ENCODE measurements around the gene UBTF. TPM values are rescaled to one million over a fixed set of nuclear protein-coding genes. Genes with fewer than 3 reads are reported as not detected.
"Not testable (repeated sequence)": the region's sequence is repeated elsewhere in the genome, so short reads cannot be mapped to it uniquely, and the experiment has no call there.

The UBTF gene
- total RNA-seq, 2 donors from 2014 or later, result 121 to 140 TPM

GRCh38 chr17:44256671-44257070, 37.2 kb upstream of the UBTF start:
- DNase-seq (no peak), ATAC-seq (no peak)
- peaks cover 5% of the 10 kb centered on the region for H3K27me3 Mint-ChIP-seq
- no peak overlapping the region for H3K27ac Mint-ChIP-seq
- no peaks in the 10 kb centered on the region for H3K9me3 ChIP-seq (ENCODE audit: control insufficient read depth, low read length, poor library complexity, severe bottlenecking)
- H3K4me3 Mint-ChIP-seq, result no peak overlapping the region
- H3K4me1 Mint-ChIP-seq, result no peaks in the 10 kb centered on the region
- H3K36me3 Mint-ChIP-seq (ENCODE audit: low read depth), result no peaks in the 10 kb centered on the region

- H3K9me3 ChIP-seq (ENCODE audit: control insufficient read depth, low read length, poor library complexity, severe bottlenecking), result no peaks in the 10 kb centered on the region
- no peaks in the 10 kb centered on the region for H3K4me1 Mint-ChIP-seq
- H3K36me3 Mint-ChIP-seq (ENCODE audit: low read depth), result no peaks in the 10 kb centered on the region
- DNase-seq, result no peak
- no peak overlapping the region for H3K27ac Mint-ChIP-seq
- no peak for ATAC-seq
- H3K27me3 Mint-ChIP-seq, result peaks cover 5% of the 10 kb centered on the region
- H3K4me3 Mint-ChIP-seq, result no peak overlapping the region
These were observed 36.4 kb upstream of the UBTF start for GRCh38 chr17:44255915-44256314.

GRCh38 chr17:44254361-44255095, 35.1 kb upstream of the UBTF start:
- DNase-seq, result no peak
- H3K27me3 Mint-ChIP-seq, result peaks cover 5% of the 10 kb centered on the region
- H3K4me3 Mint-ChIP-seq, result no peak overlapping the region
- no peak overlapping the region for H3K27ac Mint-ChIP-seq
- no peaks in the 10 kb centered on the region for H3K4me1 Mint-ChIP-seq
- no peaks in the 10 kb centered on the region for H3K9me3 ChIP-seq (ENCODE audit: control insufficient read depth, low read length, poor library complexity, severe bottlenecking)
- ATAC-seq, result no peak
- no peaks in the 10 kb centered on the region for H3K36me3 Mint-ChIP-seq (ENCODE audit: low read depth)

- H3K4me3 Mint-ChIP-seq, result no peak overlapping the region
- H3K36me3 Mint-ChIP-seq (ENCODE audit: low read depth), result no peaks in the 10 kb centered on the region
- H3K4me1 Mint-ChIP-seq, result no peaks in the 10 kb centered on the region
- no peak for ATAC-seq
- H3K9me3 ChIP-seq (ENCODE audit: control insufficient read depth, low read length, poor library complexity, severe bottlenecking), result no peaks in the 10 kb centered on the region
- peaks cover 5% of the 10 kb centered on the region for H3K27me3 Mint-ChIP-seq
- no peak overlapping the region for H3K27ac Mint-ChIP-seq
- DNase-seq, result no peak
These were observed 33.5 kb upstream of the UBTF start for GRCh38 chr17:44253006-44253405.

- H3K4me1 Mint-ChIP-seq, result peaks cover 8% of the 10 kb centered on the region
- H3K9me3 ChIP-seq (ENCODE audit: control insufficient read depth, low read length, poor library complexity, severe bottlenecking), result no peaks in the 10 kb centered on the region
- no peak overlapping the region for H3K27ac Mint-ChIP-seq
- no peak for ATAC-seq
- H3K4me3 Mint-ChIP-seq, result no peak overlapping the region
- no peaks in the 10 kb centered on the region for H3K36me3 Mint-ChIP-seq (ENCODE audit: low read depth)
- DNase-seq, result no peak
- H3K27me3 Mint-ChIP-seq, result no peaks in the 10 kb centered on the region
These were observed 31.6 kb upstream of the UBTF start for GRCh38 chr17:44251062-44251461.

- ATAC-seq (no peak), DNase-seq (no peak)
- H3K9me3 ChIP-seq (ENCODE audit: control insufficient read depth, low read length, poor library complexity, severe bottlenecking), result no peaks in the 10 kb centered on the region
- Mint-ChIP-seq H3K36me3 (ENCODE audit: low read depth) (no peaks in the 10 kb centered on the region), H3K4me1 (peaks cover 10% of the 10 kb centered on the region), H3K27ac (no peak overlapping the region), H3K27me3 (no peaks in the 10 kb centered on the region), H3K4me3 (no peak overlapping the region)
These were observed 30.2 kb upstream of the UBTF start for GRCh38 chr17:44249501-44250246.

- H3K36me3 Mint-ChIP-seq (ENCODE audit: low read depth), result no peaks in the 10 kb centered on the region
These were observed 28.6 kb upstream of the UBTF start for GRCh38 chr17:44247876-44248736.

GRCh38 chr17:44247440-44247841, 28.0 kb upstream of the UBTF start:
- DNase-seq, result no peak
- Mint-ChIP-seq H3K36me3 (ENCODE audit: low read depth) (no peaks in the 10 kb centered on the region), H3K27ac (peak overlapping the region; percentile 96), H3K4me1 (peaks cover 13% of the 10 kb centered on the region), H3K27me3 (no peaks in the 10 kb centered on the region), H3K4me3 (no peak overlapping the region)
- no peak for ATAC-seq
- H3K9me3 ChIP-seq (ENCODE audit: control insufficient read depth, low read length, poor library complexity, severe bottlenecking), result no peaks in the 10 kb centered on the region

More at GRCh38 chr17:44247876-44248736, 28.6 kb upstream of the UBTF start:
- Mint-ChIP-seq H3K4me1 (peaks cover 11% of the 10 kb centered on the region), H3K27me3 (no peaks in the 10 kb centered on the region), H3K4me3 (no peak overlapping the region), H3K27ac (peak overlapping the region; percentile 73)
- no peak for ATAC-seq
- no peak for DNase-seq
- H3K9me3 ChIP-seq (ENCODE audit: control insufficient read depth, low read length, poor library complexity, severe bottlenecking), result no peaks in the 10 kb centered on the region

- no peak for DNase-seq
- H3K27me3 Mint-ChIP-seq, result no peaks in the 10 kb centered on the region
- no peak for ATAC-seq
- no peak overlapping the region for H3K4me3 Mint-ChIP-seq
- H3K4me1 Mint-ChIP-seq, result peaks cover 5% of the 10 kb centered on the region
- H3K9me3 ChIP-seq (ENCODE audit: control insufficient read depth, low read length, poor library complexity, severe bottlenecking), result no peaks in the 10 kb centered on the region
- no peaks in the 10 kb centered on the region for H3K36me3 Mint-ChIP-seq (ENCODE audit: low read depth)
- H3K27ac Mint-ChIP-seq, result no peak overlapping the region
These were observed 21.7 kb upstream of the UBTF start for GRCh38 chr17:44241106-44241624.

GRCh38 chr17:44237886-44238285, 18.4 kb upstream of the UBTF start:
- not testable (repeated sequence) for H3K27ac Mint-ChIP-seq; H3K27me3 Mint-ChIP-seq; H3K36me3 Mint-ChIP-seq (ENCODE audit: low read depth); DNase-seq; H3K4me1 Mint-ChIP-seq; ATAC-seq; H3K4me3 Mint-ChIP-seq; H3K9me3 ChIP-seq (ENCODE audit: control insufficient read depth, low read length, poor library complexity, severe bottlenecking)

- no peak overlapping the region for H3K4me3 Mint-ChIP-seq
- H3K9me3 ChIP-seq (ENCODE audit: control insufficient read depth, low read length, poor library complexity, severe bottlenecking), result no peaks in the 10 kb centered on the region
- peaks cover 5% of the 10 kb centered on the region for H3K27me3 Mint-ChIP-seq
- ATAC-seq (no peak), DNase-seq (no peak)
- no peak overlapping the region for H3K27ac Mint-ChIP-seq
- peaks cover 6% of the 10 kb centered on the region for H3K4me1 Mint-ChIP-seq
- no peaks in the 10 kb centered on the region for H3K36me3 Mint-ChIP-seq (ENCODE audit: low read depth)
These were observed 17.0 kb upstream of the UBTF start for GRCh38 chr17:44236444-44236991.

- H3K4me3 Mint-ChIP-seq, result no peak overlapping the region
- no peaks in the 10 kb centered on the region for H3K9me3 ChIP-seq (ENCODE audit: control insufficient read depth, low read length, poor library complexity, severe bottlenecking)
- H3K36me3 Mint-ChIP-seq (ENCODE audit: low read depth), result no peaks in the 10 kb centered on the region
- DNase-seq, result no peak
- ATAC-seq, result no peak
- no peak overlapping the region for H3K27ac Mint-ChIP-seq
- peaks cover 6% of the 10 kb centered on the region for H3K4me1 Mint-ChIP-seq
- peaks cover 5% of the 10 kb centered on the region for H3K27me3 Mint-ChIP-seq
These were observed 16.1 kb upstream of the UBTF start for GRCh38 chr17:44235583-44235936.

GRCh38 chr17:44233582-44233981, 14.1 kb upstream of the UBTF start:
- H3K4me3 Mint-ChIP-seq, result no peak overlapping the region
- DNase-seq, result no peak
- peaks cover 5% of the 10 kb centered on the region for H3K27me3 Mint-ChIP-seq
- peaks cover 6% of the 10 kb centered on the region for H3K4me1 Mint-ChIP-seq
- no peak overlapping the region for H3K27ac Mint-ChIP-seq
- no peaks in the 10 kb centered on the region for H3K9me3 ChIP-seq (ENCODE audit: control insufficient read depth, low read length, poor library complexity, severe bottlenecking)
- no peak for ATAC-seq
- H3K36me3 Mint-ChIP-seq (ENCODE audit: low read depth), result no peaks in the 10 kb centered on the region

All from T-helper 17 cell (primary cell).